T-helper 1 cell treated with Interleukin-12 subunit alpha and Interleukin-12 subunit beta and Interleukin-4 antibody, amounts not matched to agents 30 ng/mL and 1 ng/mL, for 36 hours (primary cell): ENCODE data around the gene TOB1. TPM values are rescaled to one million over a fixed set of nuclear protein-coding genes. Genes with fewer than 3 reads are reported as not detected.

Experiments used
- intact Hi-C: fragments of 100-400 bp; cut with micrococcal nuclease; formaldehyde crosslinking; loops from one replicate; pipeline ENCODE4 v1.15.1; 2024
- total RNA-seq: library from RNA; stranded (reverse); gene quantifications from 2 replicates; pipeline ENCODE4 v1.2.3, GENCODE V29; 2022

TOB1 gene
- total RNA-seq, 1 donor from 2014 or later: 49.4 TPM

DNA sequence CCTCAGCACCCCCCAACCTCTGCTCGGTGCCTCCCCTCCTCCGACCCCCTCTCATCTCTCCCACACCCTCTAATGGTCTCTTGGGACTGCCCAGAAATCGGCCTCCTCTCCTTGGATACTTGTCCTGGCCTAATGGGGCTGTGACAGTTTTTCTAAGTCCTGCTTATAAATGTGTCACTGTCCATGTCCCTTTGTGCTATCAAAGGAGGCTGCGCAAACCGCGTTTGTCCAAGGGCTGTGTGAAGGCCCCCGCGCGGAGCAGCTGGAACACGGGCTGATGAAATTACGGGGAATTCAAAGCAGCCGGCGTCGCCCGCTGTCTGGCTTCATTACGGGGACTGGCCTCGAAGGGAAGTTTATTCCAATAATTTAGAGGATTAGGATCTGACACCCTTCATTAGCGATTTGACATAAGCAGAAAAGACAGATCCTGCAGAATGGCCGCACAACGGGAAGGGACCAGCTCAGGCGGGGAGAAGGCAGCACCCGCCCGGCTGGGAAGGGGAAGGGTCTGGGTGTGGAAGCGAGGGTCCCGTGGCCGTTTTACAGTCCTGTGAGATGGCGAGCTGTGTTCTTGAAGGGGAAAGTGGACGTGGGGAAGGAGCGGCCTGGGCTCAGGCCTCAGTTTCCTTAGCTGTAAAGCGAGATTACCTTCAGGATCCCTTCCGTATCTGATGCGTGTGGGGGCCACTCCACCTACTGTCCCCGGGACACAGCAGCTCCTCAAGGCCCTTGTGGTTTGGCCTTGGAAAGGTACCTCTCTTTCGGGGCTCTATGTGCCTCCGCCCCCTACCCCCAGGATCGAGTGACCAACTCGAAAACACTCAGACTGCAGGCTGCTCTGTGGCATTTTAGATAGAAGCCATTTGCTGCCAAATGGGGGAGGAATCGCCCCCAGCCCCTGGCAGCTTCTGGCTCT lies 32.4 kb downstream of the TOB1 start:
- intact Hi-C loops: no loop called here

GRCh38 chr17:50832864-50833381 lies 33.2 kb downstream of the TOB1 start:
- intact Hi-C loops: no loop called here

GRCh38 chr17:50832267-50832863 lies 33.8 kb downstream of the TOB1 start:
- intact Hi-C loops: no loop called here

- intact Hi-C loops: no loop called here
These were observed 34.7 kb downstream of the TOB1 start for GRCh38 chr17:50831471-50831928.

GRCh38 chr17:50830994-50831393 lies 35.2 kb downstream of the TOB1 start:
- intact Hi-C loops: no loop called here

DNA sequence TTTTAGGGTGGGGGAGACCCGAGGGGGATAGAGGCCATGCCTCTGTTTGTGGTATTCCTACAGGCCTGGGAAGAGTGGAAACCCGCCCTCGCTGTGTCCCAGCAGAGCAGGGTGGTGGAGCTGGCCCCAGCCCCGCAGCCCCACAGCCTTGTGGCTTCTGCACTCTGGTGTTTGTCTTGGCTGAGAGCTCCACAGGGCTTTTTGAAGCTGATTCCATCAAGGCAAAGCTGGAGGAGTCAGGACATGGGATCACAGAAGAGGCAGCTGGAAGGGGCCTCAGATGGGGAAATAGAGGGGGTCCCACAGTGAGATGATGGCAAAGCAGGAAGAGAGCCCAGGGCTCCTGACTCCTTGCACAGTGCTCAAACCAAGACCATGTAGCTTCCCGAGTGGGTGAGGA lies 35.8 kb downstream of the TOB1 start:
- intact Hi-C loops: no loop called here

DNA sequence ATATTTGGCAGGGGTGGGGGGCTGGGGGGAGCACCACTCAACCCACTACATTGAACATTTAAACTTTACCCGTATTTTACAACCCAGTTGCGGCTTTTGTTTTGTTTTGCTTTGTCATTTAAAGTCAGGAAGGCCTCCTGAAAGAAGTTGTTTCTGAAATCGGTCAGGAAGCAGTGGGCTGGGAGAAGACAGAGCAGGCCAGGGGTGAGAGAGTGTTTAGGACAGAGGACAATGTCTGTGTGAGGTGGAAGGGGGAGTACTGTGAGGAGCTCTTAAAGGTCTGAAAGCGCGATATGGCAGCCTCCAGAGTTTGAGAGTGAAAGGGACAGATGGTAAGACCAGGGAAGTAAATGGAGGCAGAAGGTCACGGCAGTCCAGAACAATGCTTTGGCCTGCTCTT lies 36.8 kb downstream of the TOB1 start:
- intact Hi-C loops: no loop called here

DNA sequence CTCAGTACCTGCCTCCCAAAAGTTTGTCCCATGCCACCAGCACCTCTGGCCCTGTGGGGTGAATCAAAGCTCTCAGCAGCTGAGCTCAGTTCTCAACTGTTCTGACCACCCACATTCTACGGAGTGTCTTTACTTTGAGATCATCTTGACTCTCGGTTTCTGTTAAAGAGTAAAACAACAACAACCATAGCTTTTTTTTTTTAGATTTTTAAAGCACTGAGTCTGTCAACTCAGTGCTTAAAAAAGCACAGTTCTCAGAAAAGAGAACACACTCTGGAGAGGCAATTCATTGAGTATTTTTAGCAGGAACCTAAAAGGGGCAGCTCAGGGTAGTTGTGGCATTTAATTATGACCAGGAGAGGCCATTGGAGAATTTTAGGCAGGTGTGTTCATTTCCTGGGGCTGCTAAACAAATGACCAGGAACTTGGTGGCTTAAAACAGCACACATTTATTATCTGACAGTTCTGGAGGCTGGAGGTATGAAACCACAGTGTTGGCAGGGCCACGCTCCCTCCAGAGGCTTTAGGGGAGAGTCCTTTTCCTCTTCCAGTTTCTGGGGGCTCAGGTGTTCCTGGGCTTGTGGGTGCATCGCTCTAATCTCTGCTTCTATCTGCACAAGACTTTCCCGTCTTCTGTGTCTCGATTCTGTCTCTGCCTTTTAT lies 37.5 kb downstream of the TOB1 start:
- intact Hi-C loops: no loop called here

DNA sequence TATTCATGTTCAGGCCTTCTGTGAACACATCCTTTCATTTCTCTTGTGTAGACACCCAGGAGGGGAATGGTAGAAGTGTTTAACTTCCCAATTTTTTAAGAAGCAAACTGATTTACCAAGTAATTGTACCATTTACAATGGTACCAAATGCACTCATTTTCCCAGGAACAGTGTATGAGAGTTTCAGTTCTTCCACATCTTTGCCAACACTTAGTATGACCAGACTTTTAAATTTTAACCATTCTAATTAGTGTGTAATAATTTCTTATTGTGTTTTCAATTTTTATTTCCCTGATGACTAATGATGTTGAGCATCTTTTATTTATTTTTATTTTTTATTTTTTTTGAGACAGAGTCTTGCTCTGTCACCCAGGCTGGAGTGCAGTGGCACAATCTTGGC lies 41.0 kb downstream of the TOB1 start:
- intact Hi-C loops: no loop called here

DNA sequence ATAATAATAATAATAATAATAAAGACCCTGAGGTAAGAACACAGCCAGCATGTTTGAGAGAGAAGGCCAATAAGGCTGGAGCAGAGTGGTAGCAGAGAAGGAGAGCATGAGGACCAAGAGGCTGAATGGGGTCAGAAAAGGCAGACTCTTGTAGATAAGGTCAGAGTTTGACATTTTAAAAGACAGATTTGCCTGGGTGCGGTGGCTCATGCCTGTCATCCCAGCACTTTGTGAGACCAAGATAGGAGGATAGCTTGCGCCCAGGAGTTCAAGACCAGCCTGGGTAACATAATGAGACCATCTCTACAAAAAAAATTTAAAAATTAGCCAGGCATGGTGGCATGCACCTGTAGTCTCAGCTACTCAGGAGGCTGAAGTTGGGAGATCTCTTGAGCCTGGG lies 41.7 kb downstream of the TOB1 start:
- intact Hi-C loops: no loop called here

DNA sequence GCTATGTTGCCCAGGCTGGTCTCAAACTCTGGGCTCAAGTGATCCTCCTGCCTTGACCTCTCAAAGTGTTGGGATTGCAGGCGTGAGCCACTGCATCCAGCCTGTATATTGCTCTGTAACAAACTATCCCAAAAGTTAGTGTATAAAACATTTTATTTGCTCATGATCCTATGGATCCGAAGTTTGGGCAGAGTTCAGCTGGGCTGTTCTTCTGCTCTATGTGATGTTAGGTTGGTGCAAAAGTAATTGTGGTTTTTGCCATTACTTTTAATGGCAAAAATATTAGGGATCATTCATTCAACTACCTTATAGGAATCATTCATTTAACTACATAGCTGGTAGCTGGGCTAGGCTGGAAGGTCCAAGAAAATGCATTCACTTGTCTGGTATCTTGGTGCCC lies 43.6 kb downstream of the TOB1 start:
- intact Hi-C loops: no loop called here

DNA sequence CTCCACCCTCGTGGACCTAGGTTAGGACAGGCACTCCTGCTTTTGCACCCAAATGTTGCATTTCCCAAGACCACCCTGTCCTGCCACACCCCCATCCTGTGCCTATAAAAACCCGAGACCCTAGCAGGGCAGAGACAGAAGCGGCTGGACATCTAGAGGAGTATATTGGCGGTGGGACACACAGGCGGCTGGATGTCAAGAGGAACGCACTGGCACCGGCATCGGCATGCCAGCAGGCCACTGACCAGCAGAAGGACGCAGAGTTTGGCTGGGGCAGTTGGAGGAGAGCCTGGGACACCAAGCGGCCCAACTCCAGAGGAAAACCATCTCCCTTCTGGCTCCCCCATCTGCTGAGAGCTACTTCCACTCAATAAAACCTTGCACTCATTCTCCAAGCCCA lies 45.5 kb downstream of the TOB1 start:
- intact Hi-C loops: no loop called here

- intact Hi-C loops: no loop called here
These were observed 47.1 kb downstream of the TOB1 start for GRCh38 chr17:50818921-50819657.

DNA sequence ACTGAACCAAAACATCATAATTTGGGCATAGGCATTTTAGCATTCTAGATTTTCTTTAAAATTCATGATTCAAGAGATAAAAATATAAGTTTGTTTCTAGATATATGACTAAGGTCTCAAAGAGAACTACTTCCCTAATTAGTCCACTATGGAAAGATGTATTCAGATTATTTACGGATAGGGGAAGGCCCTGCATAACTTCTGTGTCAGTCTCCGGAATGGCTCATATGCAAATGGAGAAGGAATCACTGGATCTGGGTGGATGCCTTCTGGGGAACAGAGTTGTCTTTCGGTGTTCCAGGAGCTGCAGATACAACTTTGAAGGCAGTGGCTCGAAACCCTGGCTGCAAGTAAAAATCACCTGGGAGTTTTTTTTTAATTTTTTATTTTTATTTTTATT lies 47.9 kb downstream of the TOB1 start:
- intact Hi-C loops: no loop called here

DNA sequence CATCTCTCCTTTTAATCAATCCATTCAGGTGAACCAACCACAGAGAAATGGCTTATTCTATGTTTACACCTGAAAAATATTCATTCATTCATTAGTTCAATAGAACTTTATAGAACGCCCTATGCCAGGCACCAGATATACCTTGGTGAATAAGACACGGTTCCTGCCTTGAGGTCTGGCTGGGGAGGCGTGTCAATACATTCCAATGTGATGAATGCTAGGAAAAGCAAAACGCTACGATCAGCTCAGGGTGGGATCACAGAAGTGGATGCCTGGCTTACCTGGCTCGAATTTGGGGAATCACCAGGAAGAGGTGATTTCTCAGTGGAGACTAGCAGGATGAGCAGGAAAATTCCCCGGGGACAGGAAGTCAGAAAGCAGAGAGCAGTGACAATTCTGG lies 48.3 kb downstream of the TOB1 start:
- intact Hi-C loops: loop anchor here (1.0 kb wide), 3 partner anchors 23 to 335 kb away; partner anchors contain the start of gene NME1

GRCh38 chr17:50816771-50817751 lies 49.1 kb downstream of the TOB1 start:
- intact Hi-C loops: loop anchor here (1.0 kb wide), 3 partner anchors 24 to 336 kb away; partner anchors contain the start of gene NME1

DNA sequence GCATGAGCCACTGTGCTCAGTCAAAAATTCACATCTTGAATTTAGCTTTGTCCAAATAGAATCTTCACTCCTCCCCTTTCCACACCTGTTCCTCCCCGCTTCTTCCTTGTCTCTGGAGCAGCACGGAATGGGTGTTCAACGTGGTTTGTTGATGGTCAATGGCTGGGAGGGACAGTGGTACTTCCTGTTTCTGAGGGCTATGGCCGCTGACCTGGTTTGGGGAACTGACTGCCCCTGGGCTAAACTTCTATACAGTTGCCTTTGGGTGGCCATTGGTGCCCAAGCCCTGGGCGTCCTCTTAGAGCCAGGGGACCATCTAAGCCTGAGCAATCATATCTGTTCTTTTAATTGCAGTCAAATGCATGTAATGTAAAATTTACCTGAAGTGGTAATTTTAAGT lies 49.9 kb downstream of the TOB1 start:
- intact Hi-C loops: no loop called here

GRCh38 chr17:50815400-50815799 lies 50.8 kb downstream of the TOB1 start:
- intact Hi-C loops: no loop called here

DNA sequence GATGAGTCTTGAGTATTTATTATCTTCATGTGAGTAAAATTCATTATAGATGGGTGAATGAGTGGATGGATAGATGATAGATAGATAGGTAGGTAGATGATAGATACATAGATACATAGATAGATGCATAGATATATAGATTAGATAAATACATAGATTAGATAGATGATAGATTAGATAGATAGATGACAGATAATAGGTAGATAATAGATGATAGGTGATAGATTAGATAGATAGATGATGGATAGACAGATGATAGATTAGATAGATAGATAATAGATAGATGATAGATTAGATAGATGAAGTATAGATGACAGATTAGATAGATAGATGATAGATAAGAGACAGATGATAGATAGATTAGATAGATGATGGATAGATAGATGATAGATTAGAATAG lies 52.6 kb downstream of the TOB1 start:
- intact Hi-C loops: no loop called here
